Sigmoid colon (tissue), 7 donors: ENCODE data around the gene HRH1. TPM values are rescaled to one million over a fixed set of nuclear protein-coding genes. Genes with fewer than 3 reads are reported as not detected.
"Not testable (repeated sequence)": the region's sequence is repeated elsewhere in the genome, so short reads cannot be mapped to it uniquely, and the experiment has no call there.

Experiments used
- DNase-seq: peaks from one replicate; pipeline ENCODE4 v3.0.0-alpha.2; 2019
- H3K27ac ChIP-seq, 4 donors: fragments of 200-600 bp; sonication (generic); one replicate each; pipeline ENCODE4 v1.5.1; 2016 to 2019; ENCODE audit warnings: mild to moderate bottlenecking in 1 of 4
- H3K27me3 ChIP-seq, 3 donors: fragments of 200-600 bp; sonication (generic); one replicate each; pipeline ENCODE4 v1.5.1; 2019; ENCODE audit warnings: mild to moderate bottlenecking in 1 of 3
- H3K36me3 ChIP-seq, 4 donors: fragments of 200-600 bp; sonication (generic); one replicate each; pipeline ENCODE4 v1.5.1; 2016 to 2019
- H3K4me1 ChIP-seq, 4 donors: fragments of 200-600 bp; sonication (generic); one replicate each; pipeline ENCODE4 v1.5.1; 2017 to 2019
- H3K4me3 ChIP-seq, 4 donors: fragments of 200-600 bp; sonication (generic); one replicate each; pipeline ENCODE4 v1.5.1; 2017 to 2019; ENCODE audit warnings: mild to moderate bottlenecking in 2 of 4, moderate library complexity in 1 of 4
- H3K9me3 ChIP-seq, 4 donors: fragments of 200-600 bp in 3 of 4; sonication (generic) in 3 of 4; one replicate each; pipeline versions ENCODE4 v1.5.1 to v1.6.1; 2013 to 2019
- CTCF ChIP-seq, 4 experiments: fragments of 450-650 bp in 3 of 4; fragments of 200-600 bp in 1 of 4; IDR thresholded peaks; one replicate each; pipeline ENCODE4 v1.5.1; 2016 to 2019; ENCODE audit warnings: antibody characterized with exemption in 4 of 4, mild to moderate bottlenecking in 3 of 4, moderate library complexity in 2 of 4
- EP300 ChIP-seq, 4 donors: sonication (generic); formaldehyde crosslinking; IDR thresholded peaks; one replicate each; pipeline ENCODE4 v1.6.1; 2017; ENCODE audit warnings: antibody characterized with exemption in 4 of 4
- POLR2A ChIP-seq, 2 donors: fragments of 450-650 bp; IDR thresholded peaks; one replicate each; pipeline ENCODE4 v1.6.1; 2016; ENCODE audit warnings: antibody characterized with exemption in 2 of 2, mild to moderate bottlenecking in 2 of 2, moderate library complexity in 2 of 2
- POLR2AphosphoS5 ChIP-seq, 4 donors: sonication (generic); formaldehyde crosslinking; IDR thresholded peaks; one replicate each; pipeline ENCODE4 v1.6.1; 2017; ENCODE audit warnings: antibody characterized with exemption in 4 of 4
- WGBS, 2 donors: extraction: QIAGEN DNeasy Blood & Tissue Kit; methylation state at CpG; one replicate each; pipeline ENCODE4 v1.1.7; 2013; 5-methylcytosine and 5-hydroxymethylcytosine counted together
- intact Hi-C: fragments of 100-400 bp; cut with DNase I; formaldehyde crosslinking; loops from one replicate; pipeline ENCODE4 v1.15.1; 2023
- polyA plus RNA-seq, 3 donors: library from polyadenylated mRNA; stranded (reverse); fragments of 200-250 nt; gene quantifications; one replicate each; pipeline ENCODE4 v1.2.3, GENCODE V29; 2013
- total RNA-seq, 4 donors: library from RNA; depleted of rRNA; stranded (reverse); fragments of >200 nt; gene quantifications; one replicate each; pipeline ENCODE4 v1.1.0, GENCODE V29; 2016
- donor health status: healthy with polysubstance abuse.
- donor health status: Bipolar disorder and iron deficiency.
- donor health status: healthy.

HRH1 gene
- total and polyA plus RNA-seq, 7 donors: 1.8 to 57.3 (median 3.9) TPM

- TF ChIP-seq EP300 (IDR thresholded peaks at IDR 0.05) (no peak), POLR2A (IDR thresholded peaks at IDR 0.05) (no peak), CTCF (IDR thresholded peaks at IDR 0.05) (no peak), POLR2AphosphoS5 (IDR thresholded peaks at IDR 0.05) (no peak)
- Histone ChIP-seq H3K4me1 (peaks cover 0 to 19% (median 13%) of the 10 kb centered on the region in 4 donors), H3K27ac (no peak overlapping the region), H3K4me3 (no peak overlapping the region), H3K36me3 (no peaks in the 10 kb centered on the region), H3K9me3 (no peaks in the 10 kb centered on the region), H3K27me3 (no peaks in the 10 kb centered on the region)
- 82 to 85% methylated on average over 6 of the region's 6 CpGs for WGBS, 2 donors
- peak; percentile 45 for DNase-seq
- intact Hi-C loops: no loop called here
These were observed 8.4 kb downstream of the HRH1 start for GRCh38 chr3:11162401-11163345.

GRCh38 chr3:11164607-11165006 lies 10.3 kb downstream of the HRH1 start:
- H3K4me3 ChIP-seq: no peak overlapping the region
- TF ChIP-seq EP300 (IDR thresholded peaks at IDR 0.05) (no peak), POLR2AphosphoS5 (IDR thresholded peaks at IDR 0.05) (no peak), POLR2A (IDR thresholded peaks at IDR 0.05) (no peak)
- intact Hi-C loops: no loop called here
- peak; percentile 37 for DNase-seq
- no peaks in the 10 kb centered on the region for H3K9me3 ChIP-seq
- H3K36me3 ChIP-seq: no peaks in the 10 kb centered on the region
- H3K4me1 ChIP-seq: peaks cover 0 to 10% (median 6%) of the 10 kb centered on the region in 4 donors
- no peaks in the 10 kb centered on the region for H3K27me3 ChIP-seq
- WGBS, 2 donors: 18 to 42% methylated on average over 5 of the region's 5 CpGs
- H3K27ac ChIP-seq: peak overlapping the region in 2 of 4 donors; percentile 0 to 2

GRCh38 chr3:11165476-11165875 lies 11.2 kb downstream of the HRH1 start:
- no peaks in the 10 kb centered on the region for H3K9me3 ChIP-seq
- no peaks in the 10 kb centered on the region for H3K36me3 ChIP-seq
- no peaks in the 10 kb centered on the region for H3K27me3 ChIP-seq
- intact Hi-C loops: no loop called here
- H3K4me3 ChIP-seq: no peak overlapping the region
- peaks cover 0 to 3% (median 0%) of the 10 kb centered on the region in 4 donors for H3K4me1 ChIP-seq
- TF ChIP-seq POLR2AphosphoS5 (IDR thresholded peaks at IDR 0.05) (no peak), CTCF (IDR thresholded peaks at IDR 0.05) (no peak), EP300 (IDR thresholded peaks at IDR 0.05) (no peak), POLR2A (IDR thresholded peaks at IDR 0.05) (no peak)
- WGBS, 2 donors: 89 to 91% methylated on average over 8 of the region's 8 CpGs
- H3K27ac ChIP-seq: peak overlapping the region in 1 of 4 donors; percentile 0
- peak; percentile 42 for DNase-seq

- H3K9me3 ChIP-seq: not testable (repeated sequence)
These were observed 12.6 kb downstream of the HRH1 start for GRCh38 chr3:11166807-11167400.

GRCh38 chr3:11167590-11167989 lies 13.3 kb downstream of the HRH1 start:
- TF ChIP-seq POLR2AphosphoS5 (IDR thresholded peaks at IDR 0.05) (no peak), CTCF (IDR thresholded peaks at IDR 0.05) (no peak), POLR2A (IDR thresholded peaks at IDR 0.05) (no peak), EP300 (IDR thresholded peaks at IDR 0.05) (no peak)
- H3K4me1 ChIP-seq: peaks cover 0 to 17% (median 7%) of the 10 kb centered on the region in 4 donors
- no peak overlapping the region for H3K27ac ChIP-seq
- no peaks in the 10 kb centered on the region for H3K9me3 ChIP-seq
- no peaks in the 10 kb centered on the region for H3K36me3 ChIP-seq
- WGBS, 2 donors: 92 to 95% methylated on average over 3 of the region's 3 CpGs
- DNase-seq: peak; percentile 24
- intact Hi-C loops: no loop called here
- H3K27me3 ChIP-seq: no peaks in the 10 kb centered on the region
- H3K4me3 ChIP-seq: no peak overlapping the region

More at GRCh38 chr3:11166807-11167400, 12.6 kb downstream of the HRH1 start:
- H3K27ac ChIP-seq, H3K36me3 ChIP-seq, H3K4me3 ChIP-seq, H3K27me3 ChIP-seq, intact Hi-C loops: not testable (repeated sequence)
- peak; percentile 43 for DNase-seq
- WGBS, 2 donors: 88% methylated on average over 11 of the region's 12 CpGs
- H3K4me1 ChIP-seq: peaks cover 0 to 11% (median 4%) of the 10 kb centered on the region in 4 donors
